ENCODE measurements around the gene PHPT1. TPM values are rescaled to one million over a fixed set of nuclear protein-coding genes. Genes with fewer than 3 reads are reported as not detected.

Gene PHPT1
- total and polyA plus RNA-seq, 2 of the 8 experiments (the other 6 are each of a cell fraction or from before 2014, with no cell fraction given), result 109 to 226 TPM

DNA sequence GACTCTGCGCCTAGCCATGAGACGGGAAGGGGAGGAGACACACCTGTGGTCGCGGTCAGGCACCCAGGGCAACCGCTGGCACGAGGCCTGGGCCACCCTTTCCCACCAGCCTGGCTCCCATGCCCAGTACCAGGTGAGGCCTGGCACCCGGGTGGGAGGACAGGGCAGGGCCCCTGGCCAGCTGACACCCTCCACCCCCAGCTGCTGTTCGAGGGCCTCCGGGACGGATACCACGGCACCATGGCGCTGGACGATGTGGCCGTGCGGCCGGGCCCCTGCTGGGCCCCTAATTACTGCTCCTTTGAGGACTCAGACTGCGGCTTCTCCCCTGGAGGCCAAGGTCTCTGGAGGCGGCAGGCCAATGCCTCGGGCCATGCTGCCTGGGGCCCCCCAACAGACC is 8.0 kb downstream of the PHPT1 start (continued):
- TF ChIP-seq, protein P1, sequence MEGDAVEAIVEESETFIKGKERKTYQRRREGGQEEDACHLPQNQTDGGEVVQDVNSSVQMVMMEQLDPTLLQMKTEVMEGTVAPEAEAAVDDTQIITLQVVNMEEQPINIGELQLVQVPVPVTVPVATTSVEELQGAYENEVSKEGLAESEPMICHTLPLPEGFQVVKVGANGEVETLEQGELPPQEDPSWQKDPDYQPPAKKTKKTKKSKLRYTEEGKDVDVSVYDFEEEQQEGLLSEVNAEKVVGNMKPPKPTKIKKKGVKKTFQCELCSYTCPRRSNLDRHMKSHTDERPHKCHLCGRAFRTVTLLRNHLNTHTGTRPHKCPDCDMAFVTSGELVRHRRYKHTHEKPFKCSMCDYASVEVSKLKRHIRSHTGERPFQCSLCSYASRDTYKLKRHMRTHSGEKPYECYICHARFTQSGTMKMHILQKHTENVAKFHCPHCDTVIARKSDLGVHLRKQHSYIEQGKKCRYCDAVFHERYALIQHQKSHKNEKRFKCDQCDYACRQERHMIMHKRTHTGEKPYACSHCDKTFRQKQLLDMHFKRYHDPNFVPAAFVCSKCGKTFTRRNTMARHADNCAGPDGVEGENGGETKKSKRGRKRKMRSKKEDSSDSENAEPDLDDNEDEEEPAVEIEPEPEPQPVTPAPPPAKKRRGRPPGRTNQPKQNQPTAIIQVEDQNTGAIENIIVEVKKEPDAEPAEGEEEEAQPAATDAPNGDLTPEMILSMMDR (IDR thresholded peaks at IDR 0.05; ENCODE audit: control extremely low read depth in 1 of 3, insufficient read depth in 1 of 3, low read depth in 1 of 3, low read length in 3 of 3), result no peak
- no peak for TF ChIP-seq MAFK (IDR thresholded peaks at IDR 0.05; ENCODE audit: low read depth, low read length)
